ENCODE results near the gene ZP2. TPM values are rescaled to one million over a fixed set of nuclear protein-coding genes. Genes with fewer than 3 reads are reported as not detected.

Gene ZP2
- total RNA-seq, 2 experiments from 2014 or later: not detected

Other genes with a start within 250 kb of the ZP2 start
- gene DNAH3, start 60.7 kb downstream of the ZP2 start, total RNA-seq: not detected
- 10 to 100 TPM; 11.2 to 13.6 TPM for gene LDAF1, start 52.9 kb downstream of the ZP2 start, total RNA-seq
- not detected for gene ANKS4B, start 22.1 kb upstream of the ZP2 start, total RNA-seq
- gene CRYM, start 66.7 kb upstream of the ZP2 start, total RNA-seq: not detected